Hepatocyte (in vitro differentiated cells): ENCODE data around the gene OR3A2. TPM values are rescaled to one million over a fixed set of nuclear protein-coding genes. Genes with fewer than 3 reads are reported as not detected.
"Not testable (repeated sequence)": the region's sequence is repeated elsewhere in the genome, so short reads cannot be mapped to it uniquely, and the experiment has no call there.

Experiments used
- DNase-seq: peaks from one replicate; pipeline ENCODE4 v3.0.0-alpha.2; 2016; ENCODE audit warnings: low spot score
- H2AFZ ChIP-seq: fragments of 200-600 bp; sonication (generic); 2 replicates; pipeline ENCODE4 v1.6.0; 2016; ENCODE audit warnings: antibody characterized with exemption, mild to moderate bottlenecking
- H3K27ac ChIP-seq: fragments of 200-600 bp; sonication (generic); 2 replicates; pipeline ENCODE4 v1.5.1; 2016; ENCODE audit warnings: mild to moderate bottlenecking
- H3K27me3 ChIP-seq: fragments of 200-600 bp; sonication (generic); 2 replicates; pipeline ENCODE4 v1.6.1; 2016
- H3K36me3 ChIP-seq: fragments of 200-600 bp; sonication (generic); replicated peaks from 2 replicates; pipeline ENCODE4 v1.5.1; 2016; ENCODE audit warnings: low read depth; ENCODE audit not compliant: insufficient read depth
- H3K4me1 ChIP-seq: fragments of 200-600 bp; sonication (generic); 2 replicates; pipeline ENCODE4 v1.5.1; 2016; ENCODE audit warnings: mild to moderate bottlenecking, moderate library complexity; ENCODE audit not compliant: insufficient read depth
- H3K4me2 ChIP-seq: fragments of 200-600 bp; sonication (generic); 2 replicates; pipeline ENCODE4 v1.6.0; 2016
- H3K4me3 ChIP-seq: fragments of 200-600 bp; sonication (generic); 2 replicates; pipeline ENCODE4 v1.5.1; 2016; ENCODE audit warnings: mild to moderate bottlenecking
- H3K79me2 ChIP-seq: fragments of 200-600 bp; sonication (generic); 2 replicates; pipeline ENCODE4 v1.6.0; 2017; ENCODE audit warnings: mild to moderate bottlenecking
- H3K9me2 ChIP-seq: fragments of 200-600 bp; sonication (generic); replicated peaks from 2 replicates; pipeline ENCODE4 v1.6.0; 2017; ENCODE audit warnings: mild to moderate bottlenecking; ENCODE audit not compliant: insufficient read depth
- H3K9me3 ChIP-seq: fragments of 200-600 bp; sonication (generic); 2 replicates; pipeline ENCODE4 v1.5.1; 2016; ENCODE audit warnings: low read depth, mild to moderate bottlenecking
- H4K20me1 ChIP-seq: fragments of 200-600 bp; sonication (generic); 2 replicates; pipeline ENCODE4 v1.6.0; 2016; ENCODE audit warnings: mild to moderate bottlenecking; ENCODE audit not compliant: insufficient read depth, poor library complexity, severe bottlenecking
- CTCF ChIP-seq: fragments of 200-600 bp; sonication (generic); IDR thresholded peaks from 2 replicates; pipeline ENCODE4 v1.5.1; 2016; ENCODE audit warnings: antibody characterized with exemption, mild to moderate bottlenecking; ENCODE audit not compliant: poor library complexity
- EZH2 ChIP-seq: fragments of 200-600 bp; sonication (generic); IDR thresholded peaks from 2 replicates; pipeline ENCODE4 v1.6.1; 2016; ENCODE audit warnings: antibody characterized with exemption, mild to moderate bottlenecking, borderline replicate concordance
- EZH2phosphoT487 ChIP-seq: fragments of 200-600 bp; sonication (generic); IDR thresholded peaks from one replicate; pipeline ENCODE4 v1.6.1; 2018; ENCODE audit warnings: antibody characterized with exemption, mild to moderate bottlenecking, low read depth, moderate library complexity; ENCODE audit not compliant: unreplicated experiment, severe bottlenecking
- WGBS: methylation state at CpG from one replicate; pipeline ENCODE4 v1.1.6; 2016; ENCODE audit warnings: low lambda C conversion rate; ENCODE audit errors: missing lambda C conversion rate; 5-methylcytosine and 5-hydroxymethylcytosine counted together
- polyA plus RNA-seq: library from polyadenylated mRNA; unstranded; fragments of >200 nt; fragmentation: Nextera tagmentation; extraction: Ambion mirVana; gene quantifications from 2 replicates; pipeline ENCODE4 v1.2.1, GENCODE V29; 2016
- total RNA-seq: library from RNA; depleted of rRNA; stranded (reverse); fragments of >200 nt; gene quantifications from 2 replicates; pipeline ENCODE4 v1.2.3, GENCODE V29; 2014

OR3A2 gene
- total and polyA plus RNA-seq, 2 experiments from 2014 or later: not detected

- H3K9me3 ChIP-seq: no peaks in the 10 kb centered on the region
- 70% methylated on average over 5 of the region's 5 CpGs for WGBS
- H3K79me2 ChIP-seq: no peaks in the 10 kb centered on the region
Measured at GRCh38 chr17:3415610-3416009, 29.5 kb upstream of the OR3A2 start.

GRCh38 chr17:3412216-3412615 is 26.1 kb upstream of the OR3A2 start:
- not testable (repeated sequence) for DNase-seq, H2AFZ ChIP-seq, H3K4me1 ChIP-seq, H3K9me2 ChIP-seq, H3K4me3 ChIP-seq, H3K27ac ChIP-seq, H3K27me3 ChIP-seq, H3K36me3 ChIP-seq, H3K4me2 ChIP-seq, H4K20me1 ChIP-seq, H3K79me2 ChIP-seq, H3K9me3 ChIP-seq
- WGBS: 83% methylated on average over 2 of the region's 16 CpGs

More at GRCh38 chr17:3415610-3416009, 29.5 kb upstream of the OR3A2 start:
- TF ChIP-seq EZH2phosphoT487 (no peak), EZH2 (no peak), CTCF (no peak)
- Histone ChIP-seq H2AFZ (no peak overlapping the region), H3K9me2 (no peaks in the 10 kb centered on the region), H3K4me1 (no peaks in the 10 kb centered on the region), H3K27me3 (no peaks in the 10 kb centered on the region), H3K4me3 (no peak overlapping the region), H3K36me3 (no peaks in the 10 kb centered on the region), H3K27ac (no peak overlapping the region), H4K20me1 (no peaks in the 10 kb centered on the region), H3K4me2 (no peak overlapping the region)
- DNase-seq: no peak

GRCh38 chr17:3411070-3411469 is 25.0 kb upstream of the OR3A2 start, which contains the start of gene OR3A3:
Gene OR3A3 (plus strand): TSS chr17:3411370.
- H3K4me2 ChIP-seq: no peak within 1 kb of the TSS
- no peaks in the 10 kb centered on the region for H3K36me3 ChIP-seq
- no peaks in the 10 kb centered on the region for H3K27me3 ChIP-seq
- no peak within 1 kb of the TSS for H3K27ac ChIP-seq
- no peak for DNase-seq
- WGBS: 81% methylated on average over 3 of the region's 3 CpGs
- no peaks in the 10 kb centered on the region for H3K4me1 ChIP-seq
- H3K4me3 ChIP-seq: no peak within 1 kb of the TSS
- no peaks in the 10 kb centered on the region for H3K9me3 ChIP-seq
- no peaks in the 10 kb centered on the region for H4K20me1 ChIP-seq
- H2AFZ ChIP-seq: no peak within 1 kb of the TSS
- no peaks in the 10 kb centered on the region for H3K9me2 ChIP-seq
- no peak for TF ChIP-seq CTCF
- no peak for TF ChIP-seq EZH2
- no peak for TF ChIP-seq EZH2phosphoT487
- H3K79me2 ChIP-seq: no peaks in the 10 kb centered on the region

- H2AFZ ChIP-seq, H3K79me2 ChIP-seq, H3K9me2 ChIP-seq, H3K27ac ChIP-seq, H3K4me2 ChIP-seq, H3K27me3 ChIP-seq, H3K4me3 ChIP-seq, DNase-seq, H3K9me3 ChIP-seq, H4K20me1 ChIP-seq, H3K36me3 ChIP-seq, H3K4me1 ChIP-seq: not testable (repeated sequence)
- WGBS: 41% methylated on average over 1 of the region's 1 CpG
Measured at GRCh38 chr17:3403856-3404255, 17.7 kb upstream of the OR3A2 start.
